ENCODE measurements around the gene FHIP1A.

GRCh38 chr4:151361126-151361525, 47.9 kb upstream of the FHIP1A start:
- no peak for TF ChIP-seq GATA2 (IDR thresholded peaks at IDR 0.05; ENCODE audit: low read depth, low read length)
- no peak for TF ChIP-seq GATA3 (IDR thresholded peaks at IDR 0.05; ENCODE audit: low read depth, low read length)

Measured in SH-SY5Y (cell line).